GM21367 (cell line): ENCODE data around the gene AURKB.
A peak's percentile ranks its signal among the peaks of the same experiment; 100 is the strongest.

Experiments used
- ATAC-seq: cut with Tn5 transposase; IDR thresholded peaks from one replicate; pipeline ENCODE4 v1.9.1; 2021; ENCODE audit not compliant: unreplicated experiment

Gene AURKB

GRCh38 chr17:8162997-8163977 is 47.1 kb downstream of the AURKB start:
- no peak for ATAC-seq

GRCh38 chr17:8162233-8162996 is 48.0 kb downstream of the AURKB start, which contains the start of gene VAMP2:
Gene VAMP2 (minus strand): TSS chr17:8162948. CDS start chr17:8162879, 69 bp downstream.
- ATAC-seq, result no peak

GRCh38 chr17:8161289-8162232 is 48.8 kb downstream of the AURKB start:
- ATAC-seq, result no peak

- ATAC-seq, result no peak
Measured at GRCh38 chr17:8160741-8161221, 49.6 kb downstream of the AURKB start.

- no peak for ATAC-seq
Measured at GRCh38 chr17:8160224-8160577, 50.2 kb downstream of the AURKB start.

GRCh38 chr17:8159459-8160223 is 50.7 kb downstream of the AURKB start:
- no peak for ATAC-seq

- ATAC-seq, result no peak
Measured at GRCh38 chr17:8159032-8159400, 51.4 kb downstream of the AURKB start.

- ATAC-seq, result no peak
Measured at GRCh38 chr17:8158267-8159031, 51.9 kb downstream of the AURKB start.

- ATAC-seq, result peak; percentile 62
Measured at GRCh38 chr17:8156246-8156992, 54.0 kb downstream of the AURKB start.

- ATAC-seq, result no peak
Measured at GRCh38 chr17:8155996-8156245, 54.5 kb downstream of the AURKB start.

GRCh38 chr17:8155231-8155995 is 55.0 kb downstream of the AURKB start:
- no peak for ATAC-seq
